Mesothelial cell of epicardium (in vitro differentiated cells): ENCODE data around the gene KERA. TPM values are rescaled to one million over a fixed set of nuclear protein-coding genes. Genes with fewer than 3 reads are reported as not detected.

Experiments used
- DNase-seq, 2 experiments: peaks; one replicate each; pipeline ENCODE4 v3.0.0; 2021; ENCODE audit warnings: low spot score in 2 of 2; ENCODE audit not compliant: unreplicated experiment in 2 of 2
- H3K27ac Mint-ChIP-seq: 2 replicates; pipeline ENCODE4 v1.8.0; 2021; ENCODE audit warnings: mixed read lengths
- H3K27me3 Mint-ChIP-seq: 2 replicates; pipeline ENCODE4 v1.8.0; 2021; ENCODE audit warnings: low read depth, mixed read lengths
- H3K36me3 Mint-ChIP-seq: 2 replicates; pipeline ENCODE4 v1.8.0; 2021; ENCODE audit warnings: mixed read lengths
- H3K4me1 Mint-ChIP-seq: 2 replicates; pipeline ENCODE4 v1.8.0; 2021; ENCODE audit warnings: mixed read lengths
- H3K4me3 Mint-ChIP-seq: 2 replicates; pipeline ENCODE4 v1.8.0; 2021; ENCODE audit warnings: mild to moderate bottlenecking, moderate library complexity, mixed read lengths
- H3K9me3 Mint-ChIP-seq: 2 replicates; pipeline ENCODE4 v1.8.0; 2021; ENCODE audit warnings: mixed read lengths
- CTCF ChIP-seq: fragments of 200-600 bp; sonication (generic); IDR thresholded peaks from one replicate; pipeline ENCODE4 v1.5.0; 2021; ENCODE audit warnings: antibody characterized with exemption; ENCODE audit not compliant: unreplicated experiment
- total RNA-seq: library from RNA; stranded (reverse); gene quantifications from 3 replicates; pipeline ENCODE4 v1.2.1, GENCODE V29; 2021

The KERA gene
- total RNA-seq, 1 donor from 2014 or later: not detected

- Mint-ChIP-seq H3K9me3 (peaks cover 11% of the 10 kb centered on the region), H3K4me3 (no peak overlapping the region), H3K27ac (no peak overlapping the region), H3K27me3 (no peaks in the 10 kb centered on the region), H3K4me1 (no peaks in the 10 kb centered on the region), H3K36me3 (peaks cover 3% of the 10 kb centered on the region)
- TF ChIP-seq CTCF: no peak
- no peak for DNase-seq
Measured at GRCh38 chr12:91023326-91024004, 34.4 kb downstream of the KERA start.

GRCh38 chr12:91021076-91021475 is 36.7 kb downstream of the KERA start:
- H3K4me3 Mint-ChIP-seq: no peak overlapping the region
- TF ChIP-seq CTCF: no peak
- DNase-seq: no peak
- H3K27me3 Mint-ChIP-seq: no peaks in the 10 kb centered on the region
- peaks cover 7% of the 10 kb centered on the region for H3K9me3 Mint-ChIP-seq
- no peak overlapping the region for H3K27ac Mint-ChIP-seq
- peaks cover 3% of the 10 kb centered on the region for H3K36me3 Mint-ChIP-seq
- H3K4me1 Mint-ChIP-seq: peaks cover 4% of the 10 kb centered on the region

GRCh38 chr12:91019455-91019854 is 38.4 kb downstream of the KERA start:
- Mint-ChIP-seq H3K27me3 (no peaks in the 10 kb centered on the region), H3K36me3 (peaks cover 11% of the 10 kb centered on the region), H3K4me1 (peaks cover 4% of the 10 kb centered on the region), H3K27ac (no peak overlapping the region), H3K9me3 (peaks cover 18% of the 10 kb centered on the region), H3K4me3 (no peak overlapping the region)
- no peak for DNase-seq
- no peak for TF ChIP-seq CTCF

- Mint-ChIP-seq H3K4me1 (peaks cover 4% of the 10 kb centered on the region), H3K27me3 (no peaks in the 10 kb centered on the region), H3K9me3 (peaks cover 23% of the 10 kb centered on the region), H3K27ac (no peak overlapping the region), H3K4me3 (no peak overlapping the region), H3K36me3 (peaks cover 8% of the 10 kb centered on the region)
- no peak for DNase-seq
- TF ChIP-seq CTCF: no peak
Measured at GRCh38 chr12:91017511-91018263, 40.1 kb downstream of the KERA start.

GRCh38 chr12:91017043-91017442 is 40.8 kb downstream of the KERA start:
- H3K27ac Mint-ChIP-seq: no peak overlapping the region
- no peaks in the 10 kb centered on the region for H3K27me3 Mint-ChIP-seq
- H3K9me3 Mint-ChIP-seq: peaks cover 23% of the 10 kb centered on the region
- no peak overlapping the region for H3K4me3 Mint-ChIP-seq
- peaks cover 4% of the 10 kb centered on the region for H3K4me1 Mint-ChIP-seq
- peaks cover 8% of the 10 kb centered on the region for H3K36me3 Mint-ChIP-seq
- DNase-seq: no peak
- no peak for TF ChIP-seq CTCF
